Limb (tissue), 2 donors: ENCODE data around the gene ANKMY1.

Experiments
- DNase-seq, 2 donors: peaks; one replicate each; pipeline ENCODE4 v3.0.0-alpha.2; 2016; ENCODE audit errors: extremely low spot score in 2 of 2

Gene ANKMY1

DNA sequence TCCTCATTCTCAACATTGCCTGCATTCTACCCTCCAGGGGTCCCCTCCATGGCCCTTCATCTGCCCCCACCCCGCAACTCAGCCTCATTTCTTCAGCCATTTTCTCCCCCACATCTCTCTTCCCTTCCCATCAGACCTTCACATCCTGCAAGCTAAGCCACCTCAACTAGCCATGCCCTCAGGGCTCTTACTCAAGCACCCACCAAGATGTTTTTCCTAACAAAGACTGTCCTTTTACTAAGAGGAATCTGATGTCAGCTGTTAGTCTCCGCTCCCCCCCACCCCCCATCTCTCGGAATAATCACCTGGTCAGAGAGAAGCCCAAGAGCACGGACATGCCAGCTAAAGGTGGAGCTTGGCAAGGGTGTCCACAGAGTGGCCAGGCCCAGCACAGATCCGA lies 24.0 kb upstream of the ANKMY1 start:
- no peak for DNase-seq

DNA sequence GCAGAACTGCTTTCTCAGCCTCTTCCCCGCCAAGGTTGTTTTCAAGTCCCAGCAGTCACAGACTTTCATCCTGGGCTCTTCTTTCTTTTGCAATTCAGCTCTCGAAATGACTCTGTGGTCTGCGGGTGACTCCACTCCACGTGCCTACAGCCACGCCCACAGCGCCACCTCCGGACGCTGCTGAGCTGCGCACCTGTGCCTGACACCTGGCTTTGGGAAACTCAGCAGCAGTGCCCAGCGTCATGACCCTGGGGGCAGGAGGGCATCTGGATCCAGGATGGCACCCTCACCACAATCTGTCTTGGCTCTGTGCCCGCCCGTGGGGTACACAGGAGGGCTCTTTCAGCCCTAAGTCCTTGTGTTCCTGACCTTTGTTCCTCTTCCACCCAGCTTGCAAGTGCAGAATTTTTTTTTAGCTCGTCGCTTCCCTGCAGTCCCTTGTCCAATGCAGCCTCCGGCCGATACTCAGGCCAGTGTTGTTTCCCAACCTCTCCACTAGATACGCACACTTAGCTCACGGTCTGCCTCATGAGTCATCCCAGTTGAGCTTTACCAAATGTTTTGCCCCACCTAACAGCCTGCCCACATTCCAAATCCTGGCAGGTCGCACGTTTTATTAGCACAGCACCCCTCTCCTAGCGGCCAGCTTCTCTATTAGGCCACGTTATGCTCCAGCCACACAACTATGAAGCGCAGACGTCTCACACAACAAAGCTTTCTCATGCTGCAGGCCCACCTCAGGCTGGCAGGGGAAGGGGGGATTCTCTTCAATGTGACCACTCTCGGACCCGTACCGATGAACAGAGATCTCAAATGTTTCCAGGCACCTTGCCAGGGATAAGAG lies 22.2 kb upstream of the ANKMY1 start:
- DNase-seq: no peak

DNA sequence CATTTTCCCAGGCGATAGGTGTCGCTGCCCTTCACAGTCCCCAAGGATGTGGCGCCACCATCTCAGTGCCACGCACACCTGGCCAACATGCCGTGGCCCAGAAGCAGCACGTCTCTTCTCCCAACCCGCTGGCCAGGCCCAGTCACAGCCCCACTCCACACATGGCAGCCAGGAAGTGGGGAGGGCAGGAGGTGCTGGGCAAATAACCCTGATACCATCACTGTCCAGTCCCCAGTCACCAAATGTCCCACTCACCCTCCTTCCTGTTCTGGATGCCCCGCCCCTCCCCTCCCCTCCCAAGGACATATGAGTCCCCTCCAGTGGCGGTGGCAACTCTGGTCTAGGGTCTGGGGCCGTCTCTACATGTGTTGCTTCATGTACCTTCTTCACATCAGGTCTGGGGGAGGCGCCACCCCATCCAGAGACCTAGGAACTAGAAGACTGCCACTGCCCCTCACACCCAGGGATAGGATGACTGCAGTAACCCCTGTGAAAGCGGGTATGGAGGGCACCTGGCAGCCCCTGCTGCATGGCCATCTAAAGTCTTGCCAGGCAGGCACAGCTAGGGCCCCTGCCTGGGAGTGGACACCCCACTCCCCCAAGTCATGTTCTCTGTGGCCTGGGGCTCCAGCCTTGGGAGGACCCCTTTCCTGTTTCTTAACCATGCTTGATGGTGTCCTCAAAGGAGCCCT lies 21.4 kb upstream of the ANKMY1 start:
- no peak for DNase-seq

DNA sequence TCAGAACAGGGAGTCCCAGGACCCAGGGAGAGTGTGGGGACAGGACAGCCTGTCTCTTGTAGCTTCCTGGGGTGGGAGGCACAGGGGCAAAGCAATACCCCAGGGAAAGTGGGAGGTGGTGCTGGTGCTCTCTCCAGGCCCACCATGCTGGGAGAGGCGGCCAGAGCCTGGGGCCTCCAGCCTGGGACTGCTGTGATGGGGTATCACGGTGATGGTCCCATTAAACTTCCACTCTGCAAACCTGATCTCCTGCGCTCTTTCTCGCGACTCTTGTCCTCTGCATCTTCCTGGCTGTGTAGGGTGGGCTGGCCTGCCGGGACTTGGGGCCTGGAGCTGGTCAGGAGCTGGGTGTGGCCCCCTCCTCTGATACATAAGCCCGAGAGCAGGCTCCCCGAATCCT lies 20.7 kb upstream of the ANKMY1 start:
- DNase-seq: no peak

DNA sequence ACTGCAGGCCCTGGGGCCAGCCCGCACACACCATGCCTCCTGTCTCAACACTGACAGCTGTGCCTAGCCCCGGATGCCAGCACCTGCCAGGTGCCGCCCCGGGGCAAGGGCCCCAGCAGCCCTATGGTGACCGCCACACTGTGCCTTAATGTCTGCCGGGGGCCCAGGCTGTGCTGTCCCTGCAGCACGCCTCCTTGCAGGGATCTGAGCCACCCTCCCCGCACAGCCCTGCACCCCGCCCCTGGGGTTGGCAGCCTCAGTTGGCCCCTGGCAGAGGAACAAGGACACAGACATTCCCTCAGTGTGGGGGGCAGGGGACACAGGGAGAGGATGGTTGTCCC lies 20.3 kb upstream of the ANKMY1 start:
- no peak for DNase-seq

DNA sequence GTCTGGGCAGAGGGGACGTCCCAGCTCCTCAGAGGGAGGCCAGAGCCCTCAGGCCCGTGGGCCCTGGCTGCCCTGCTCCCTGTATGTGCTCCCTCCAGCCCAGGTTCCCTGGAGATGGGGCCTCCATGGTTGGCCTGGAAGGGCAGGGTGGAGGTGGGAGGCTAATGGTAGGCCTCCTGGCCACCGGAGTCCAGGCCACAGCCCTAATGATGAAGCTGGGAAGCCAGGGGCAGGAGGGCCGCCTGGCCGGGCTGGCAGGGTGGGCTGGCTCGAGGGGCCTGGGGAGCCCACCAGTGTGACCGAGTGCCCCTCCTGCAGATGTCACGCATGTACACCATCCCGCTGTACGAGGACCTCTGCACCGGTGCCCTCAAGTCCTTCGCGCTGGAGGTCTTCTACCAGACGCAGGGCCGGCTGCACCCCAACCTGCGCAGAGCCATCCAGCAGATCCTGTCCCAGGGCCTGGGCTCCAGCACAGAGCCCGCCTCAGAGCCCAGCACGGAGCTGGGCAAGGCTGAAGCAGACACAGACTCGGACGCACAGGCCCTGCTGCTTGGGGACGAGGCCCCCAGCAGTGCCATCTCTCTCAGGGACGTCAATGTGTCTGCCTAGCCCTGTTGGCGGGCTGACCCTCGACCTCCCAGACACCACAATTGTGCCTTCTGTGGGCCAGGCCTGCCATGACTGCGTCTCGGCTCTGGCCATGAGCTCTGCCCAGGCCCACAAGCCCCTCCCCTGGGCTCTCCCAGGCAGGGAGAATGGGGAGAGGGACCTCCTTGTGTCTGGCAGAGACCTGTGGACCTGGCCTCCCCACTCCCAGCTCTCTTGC lies 19.7 kb upstream of the ANKMY1 start:
- no peak for DNase-seq

DNA sequence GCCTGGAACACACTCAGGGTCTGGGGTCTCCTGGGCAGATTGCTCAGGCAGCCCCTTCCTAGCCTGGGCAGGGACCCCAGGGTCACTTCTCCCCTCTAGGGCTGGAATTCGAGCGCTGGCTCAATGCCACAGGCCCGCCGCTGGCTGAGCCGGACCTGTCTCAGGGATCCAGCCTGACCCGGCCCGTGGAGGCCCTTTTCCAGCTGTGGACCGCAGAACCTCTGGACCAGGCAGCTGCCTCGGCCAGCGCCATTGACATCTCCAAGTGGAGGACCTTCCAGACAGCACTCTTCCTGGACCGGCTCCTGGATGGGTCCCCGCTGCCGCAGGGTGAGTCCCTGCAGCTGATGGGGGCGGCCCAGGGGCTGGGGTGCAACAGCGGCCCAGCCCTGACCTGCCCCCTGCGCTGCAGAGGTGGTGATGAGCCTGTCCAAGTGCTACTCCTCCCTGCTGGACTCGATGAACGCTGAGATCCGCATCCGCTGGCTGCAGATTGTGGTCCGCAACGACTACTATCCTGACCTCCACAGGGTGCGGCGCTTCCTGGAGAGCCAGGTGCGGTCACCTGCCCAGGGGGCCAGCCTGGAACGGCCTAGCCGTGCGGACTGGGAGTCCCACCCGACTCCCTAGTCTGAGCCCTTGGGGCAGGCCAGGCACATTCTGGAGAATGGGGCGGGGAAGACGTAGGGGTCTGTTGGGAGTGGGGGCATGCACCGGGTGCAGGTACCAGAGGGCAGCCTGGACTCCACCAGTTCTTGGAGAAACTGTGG lies 18.8 kb upstream of the ANKMY1 start:
- DNase-seq: no peak

DNA sequence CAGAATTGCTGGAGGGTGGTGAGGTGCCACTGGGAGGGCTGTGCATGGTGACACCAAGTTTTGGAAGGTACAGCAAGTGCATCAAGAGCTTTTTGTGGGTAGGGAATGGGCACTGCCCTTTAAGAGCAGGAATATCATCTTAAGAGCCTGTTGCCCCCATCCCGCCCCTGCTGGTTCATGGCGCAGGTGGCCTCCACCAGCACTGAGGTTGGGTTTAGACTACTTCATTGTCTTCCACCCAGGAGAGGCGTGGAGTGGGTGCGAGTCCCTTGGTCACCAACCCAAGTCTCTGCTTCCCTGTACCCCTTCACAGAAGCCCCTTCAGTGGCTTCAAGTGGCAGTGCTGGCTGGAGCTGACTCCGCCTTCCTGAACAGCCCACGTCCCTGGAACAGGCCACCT lies 18.2 kb upstream of the ANKMY1 start:
- DNase-seq: no peak

DNA sequence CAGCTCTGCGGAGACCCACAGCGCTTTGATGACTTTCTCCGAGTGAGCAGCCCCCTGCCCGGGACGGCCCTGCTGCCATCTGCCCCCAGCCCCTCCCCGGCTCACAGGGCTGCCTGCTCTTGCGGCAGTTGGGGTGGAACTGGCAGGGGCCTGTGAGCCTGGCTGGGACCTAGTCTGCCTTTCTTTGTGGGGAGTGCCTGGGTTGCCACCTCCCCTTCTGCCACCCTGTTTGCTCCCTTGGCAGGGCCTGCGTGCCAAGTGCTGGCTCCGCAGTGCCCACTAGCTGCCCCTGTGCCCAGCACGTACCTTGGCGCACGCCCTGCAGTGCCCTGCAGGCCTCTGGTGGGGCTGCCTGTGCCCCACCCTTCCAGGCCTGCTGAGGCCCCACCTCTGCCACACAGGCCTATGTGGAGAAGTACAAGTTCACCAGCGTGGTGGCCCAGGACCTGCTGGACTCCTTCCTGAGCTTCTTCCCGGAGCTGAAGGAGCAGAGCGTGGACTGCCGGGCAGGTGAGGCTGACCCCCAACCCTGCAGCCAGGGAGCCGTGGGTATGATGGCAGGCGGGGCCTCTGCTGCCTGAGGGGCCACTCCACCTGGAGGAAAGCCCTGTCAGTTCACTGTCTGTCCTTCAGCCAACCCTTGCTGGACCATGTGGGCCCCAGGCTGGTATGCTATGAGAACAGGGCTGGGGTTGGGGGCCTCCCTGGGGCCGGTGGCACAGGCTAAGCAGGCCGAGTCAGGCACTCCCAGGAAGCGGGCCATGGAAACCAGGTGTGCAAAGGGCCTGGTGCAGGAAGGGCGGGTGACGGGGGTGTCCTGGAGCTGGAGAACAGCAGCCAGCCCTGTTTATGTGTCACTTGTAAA lies 17.5 kb upstream of the ANKMY1 start:
- no peak for DNase-seq

DNA sequence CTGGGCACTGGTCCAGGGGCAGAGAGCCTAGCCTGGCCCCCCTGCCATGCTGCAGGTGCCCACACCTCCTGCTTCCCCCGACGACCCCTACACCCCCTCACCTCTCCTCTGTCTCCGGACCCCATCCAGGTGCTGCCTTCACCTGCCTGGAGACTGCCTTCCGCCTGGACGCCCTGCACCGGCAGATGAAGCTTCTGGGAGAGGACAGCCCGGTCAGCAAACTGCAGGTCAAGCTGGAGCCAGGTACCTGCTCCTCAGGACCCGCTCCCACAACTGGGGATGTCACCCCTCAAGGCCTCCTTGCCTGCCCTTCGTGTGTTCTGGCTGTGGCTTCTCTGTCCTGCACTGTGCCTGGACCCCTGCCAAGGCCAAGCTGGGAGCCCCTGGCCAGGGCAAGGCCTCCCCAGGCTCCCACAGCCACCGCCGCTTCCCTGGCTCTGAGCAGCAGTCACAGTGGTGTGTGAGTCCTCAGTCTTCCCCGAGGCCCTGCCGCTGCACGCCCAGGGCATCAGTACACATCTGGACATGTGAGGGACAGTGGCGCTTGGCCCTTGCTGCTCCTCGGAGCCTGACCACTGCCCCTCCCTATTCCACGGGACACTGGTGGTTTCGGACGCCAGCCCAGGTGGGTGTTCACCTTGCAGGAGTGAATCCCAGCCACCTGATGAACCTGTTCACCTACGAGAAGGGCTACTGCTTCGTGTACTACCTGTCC lies 16.8 kb upstream of the ANKMY1 start:
- no peak for DNase-seq

DNA sequence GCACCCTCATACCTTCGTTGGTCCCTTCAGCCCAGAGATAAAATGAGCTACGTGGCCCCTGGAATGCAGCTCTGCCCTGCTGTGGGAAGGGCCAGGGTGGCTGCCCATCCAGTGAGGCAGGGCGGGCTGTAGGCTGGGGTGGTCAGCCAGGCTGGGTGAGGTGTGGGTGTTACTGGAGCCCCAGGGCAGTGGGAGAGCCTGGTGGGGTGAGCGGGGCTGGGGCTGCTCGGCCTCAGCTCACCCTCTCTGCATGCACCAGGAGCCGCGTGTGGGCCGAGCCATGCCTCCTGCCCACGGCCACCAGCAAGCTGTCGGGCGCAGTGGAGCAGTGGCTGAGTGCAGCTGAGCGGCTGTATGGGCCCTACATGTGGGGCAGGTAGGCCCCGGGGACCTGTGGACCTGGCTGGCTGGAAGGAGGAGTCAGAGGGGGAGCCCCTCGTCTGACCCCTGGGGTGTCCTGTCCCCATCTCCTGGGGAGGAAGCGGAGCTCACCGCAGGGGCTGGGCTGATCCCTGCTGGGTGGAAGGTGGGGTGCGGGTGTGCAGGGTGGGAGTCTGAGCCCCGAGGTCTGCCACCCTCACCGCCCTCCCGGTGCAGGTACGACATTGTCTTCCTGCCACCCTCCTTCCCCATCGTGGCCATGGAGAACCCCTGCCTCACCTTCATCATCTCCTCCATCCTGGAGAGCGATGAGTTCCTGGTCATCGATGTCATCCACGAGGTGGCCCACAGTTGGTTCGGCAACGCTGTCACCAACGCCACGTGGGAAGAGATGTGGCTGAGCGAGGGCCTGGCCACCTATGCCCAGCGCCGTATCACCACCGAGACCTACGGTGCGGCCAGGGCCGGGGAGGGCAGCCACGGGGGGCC lies 16.0 kb upstream of the ANKMY1 start:
- no peak for DNase-seq

DNA sequence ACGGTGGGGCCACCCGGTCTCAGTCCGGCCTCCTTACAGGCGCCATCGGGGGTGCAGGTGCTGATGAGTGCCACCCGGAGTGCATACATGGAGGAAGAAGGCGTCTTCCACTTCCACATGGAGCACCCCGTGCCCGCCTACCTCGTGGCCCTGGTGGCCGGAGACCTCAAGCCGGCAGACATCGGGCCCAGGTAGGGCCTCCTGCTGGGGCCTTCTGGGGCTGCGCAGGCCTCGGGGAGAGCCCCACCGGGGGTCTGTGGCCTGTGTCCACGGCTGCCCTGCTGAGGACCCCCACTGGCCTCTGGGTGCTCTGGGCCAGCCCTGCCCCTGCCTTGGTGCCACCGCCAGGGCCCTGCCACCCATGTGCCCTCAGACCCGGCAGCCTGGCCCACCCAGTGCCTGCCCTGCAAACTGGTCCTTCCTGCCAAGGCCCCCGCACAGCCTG lies 15.3 kb upstream of the ANKMY1 start:
- DNase-seq: no peak

DNA sequence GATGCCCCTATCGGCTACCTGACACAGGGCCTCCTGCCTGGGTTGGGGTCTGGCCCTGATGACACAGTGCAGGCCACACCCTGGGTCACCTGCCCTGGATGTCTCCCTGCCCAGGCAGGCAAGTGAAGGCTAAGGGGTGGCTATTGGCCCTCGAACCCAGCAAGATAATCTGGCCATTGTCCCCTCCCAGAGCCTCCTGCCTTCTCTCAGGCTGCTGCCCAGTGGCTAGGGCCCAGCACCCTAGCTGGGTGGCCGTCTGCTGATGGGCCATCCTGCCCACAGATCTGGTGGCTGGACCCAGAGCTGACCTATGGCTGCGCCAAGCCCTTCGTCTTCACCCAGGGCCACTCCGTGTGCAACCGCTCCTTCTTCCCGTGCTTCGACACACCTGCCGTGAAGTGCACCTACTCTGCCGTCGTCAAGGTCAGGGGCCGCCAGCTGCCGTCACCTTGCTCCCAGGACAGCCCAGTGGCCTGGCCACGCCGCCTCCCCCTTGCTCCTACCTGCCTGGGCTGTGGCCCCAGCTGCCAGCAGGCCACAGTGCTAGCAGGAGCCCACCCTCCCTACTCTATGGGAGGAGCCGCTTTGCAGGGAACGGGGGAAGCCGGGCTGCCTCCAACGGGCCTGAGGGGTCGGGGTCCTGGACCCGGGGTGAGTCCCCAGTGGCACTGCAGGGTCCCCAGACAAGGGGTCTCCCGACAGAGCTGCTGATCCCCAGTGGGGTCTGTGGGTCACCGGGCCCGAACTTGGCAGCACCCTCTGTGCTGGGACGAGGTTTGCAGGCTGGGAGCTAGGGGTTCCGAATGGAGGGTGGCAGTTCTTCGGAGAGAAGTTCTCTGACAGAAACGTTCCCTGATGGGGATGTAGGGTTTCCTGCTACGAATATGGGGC lies 14.6 kb upstream of the ANKMY1 start:
- DNase-seq: no peak

DNA sequence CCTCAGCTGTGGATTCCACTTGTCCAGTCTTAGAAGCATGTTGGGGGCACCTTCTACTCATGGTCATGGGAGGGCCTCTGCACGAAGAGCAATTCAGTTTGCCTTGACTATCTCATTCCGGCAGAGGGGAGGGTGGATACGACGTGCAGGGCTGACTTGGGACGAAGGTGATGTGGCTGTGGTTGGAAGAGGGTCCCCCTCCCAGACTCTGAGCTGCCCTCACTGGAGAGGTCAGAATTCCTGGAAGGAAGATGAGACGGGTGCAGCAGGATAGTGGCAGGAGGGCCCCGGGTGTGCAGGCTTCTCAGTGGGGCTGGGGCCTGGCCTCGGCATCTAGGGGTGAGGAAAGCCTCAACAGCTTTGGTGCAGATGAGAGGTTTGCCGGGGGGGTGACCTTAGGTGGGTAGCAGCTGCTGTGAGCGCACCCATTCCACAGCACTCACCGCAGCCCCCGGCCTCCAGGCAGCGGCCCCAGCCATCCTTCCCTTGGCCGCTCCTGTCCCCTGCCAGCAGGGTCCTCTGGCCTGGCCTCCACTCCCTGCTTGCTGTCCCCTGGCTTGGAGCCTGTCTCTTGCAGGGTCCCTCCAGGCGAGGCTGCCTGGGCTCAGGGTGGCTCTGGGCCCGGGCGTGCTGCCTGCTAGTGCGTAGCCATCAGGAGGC lies 13.7 kb upstream of the ANKMY1 start:
- no peak for DNase-seq

DNA sequence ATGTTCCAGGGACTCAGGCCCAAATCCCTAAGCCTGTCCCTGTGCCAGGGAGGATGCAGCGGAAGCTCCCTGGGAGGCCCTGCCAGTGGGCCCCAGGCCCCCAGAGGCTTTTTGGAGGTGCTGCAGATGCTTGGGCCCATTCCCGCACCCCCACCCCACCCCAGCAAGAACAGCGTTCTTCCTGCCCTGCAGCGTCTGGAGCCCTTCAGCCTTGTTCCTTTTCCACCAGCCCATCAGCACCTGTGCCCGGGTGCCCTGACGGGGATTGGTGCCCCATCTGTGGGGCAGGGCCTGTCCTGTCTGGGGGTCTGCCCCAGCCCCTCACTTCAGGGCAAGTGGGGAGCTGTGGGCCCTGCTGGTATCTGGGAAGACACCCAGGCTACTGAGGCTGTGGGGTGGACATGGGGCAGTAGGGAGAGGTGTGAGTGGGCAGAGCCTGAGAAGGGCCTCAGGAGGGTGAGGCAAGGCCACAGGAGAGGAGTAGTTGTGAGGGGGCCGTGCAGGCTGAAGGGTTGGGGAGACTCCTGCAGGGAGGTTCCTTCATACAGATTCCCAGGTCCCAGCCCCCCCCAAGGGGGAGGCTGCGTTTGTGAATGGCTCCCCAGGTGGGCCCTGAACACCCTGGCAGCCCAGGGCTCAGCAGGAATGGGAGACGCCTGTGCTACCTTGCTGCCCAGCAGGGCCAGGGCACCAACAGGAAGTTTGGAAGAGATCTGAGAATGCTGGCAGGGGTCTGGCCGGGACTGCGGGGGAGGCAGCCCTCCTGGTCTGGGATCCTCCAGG lies 12.9 kb upstream of the ANKMY1 start:
- no peak for DNase-seq

DNA sequence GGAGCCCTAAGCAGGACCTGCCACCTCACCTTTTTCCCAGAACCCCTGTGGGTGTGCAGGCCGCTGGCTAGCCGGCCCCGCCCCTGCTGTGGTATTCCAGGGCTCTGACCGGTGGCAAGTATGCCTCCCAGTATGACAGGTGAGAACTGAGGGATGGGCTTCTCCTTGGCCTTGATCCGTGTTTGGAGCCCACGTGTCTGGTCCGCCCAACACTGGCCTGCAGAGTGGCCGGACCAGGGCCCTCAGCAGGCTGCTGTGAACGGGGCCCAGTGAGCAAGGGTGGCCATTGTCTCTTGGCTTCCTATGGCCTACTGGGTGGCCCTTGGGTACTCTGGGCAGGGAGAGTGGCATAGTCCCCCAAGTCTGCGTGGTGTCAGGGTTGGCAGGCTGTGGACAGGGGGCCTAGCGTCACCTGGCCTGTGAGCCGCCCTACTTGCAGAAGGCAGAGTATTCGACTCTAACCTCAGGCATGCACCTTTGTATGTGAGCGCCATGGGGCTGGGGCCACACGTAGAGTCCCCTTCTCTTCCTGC lies 12.3 kb upstream of the ANKMY1 start:
- no peak for DNase-seq
